HG03095 (cell line): ENCODE results near the gene EPHB1.

Experiments used
- ATAC-seq: cut with Tn5 transposase; IDR thresholded peaks from one replicate; pipeline ENCODE4 v1.9.1; 2021; ENCODE audit warnings: moderate library complexity; ENCODE audit not compliant: unreplicated experiment

The EPHB1 gene

DNA sequence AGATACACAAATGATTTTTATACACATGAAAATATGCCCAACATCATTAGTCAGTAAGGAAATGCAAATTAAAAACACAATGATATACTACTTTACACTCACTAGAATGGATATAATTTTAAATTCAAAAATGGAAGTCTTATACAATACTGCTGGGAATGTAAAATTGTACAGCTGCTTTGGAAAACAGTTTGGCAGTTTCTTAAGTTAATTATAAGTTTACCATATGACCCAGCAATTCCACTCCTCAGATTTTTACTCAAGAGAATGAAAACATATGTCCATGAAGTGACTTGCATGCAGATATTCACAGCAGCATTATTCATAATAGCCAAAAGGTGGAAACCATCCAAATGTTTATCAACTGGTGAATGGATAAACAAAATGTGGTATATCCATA lies 281.3 kb downstream of the EPHB1 start:
- no peak for ATAC-seq

DNA sequence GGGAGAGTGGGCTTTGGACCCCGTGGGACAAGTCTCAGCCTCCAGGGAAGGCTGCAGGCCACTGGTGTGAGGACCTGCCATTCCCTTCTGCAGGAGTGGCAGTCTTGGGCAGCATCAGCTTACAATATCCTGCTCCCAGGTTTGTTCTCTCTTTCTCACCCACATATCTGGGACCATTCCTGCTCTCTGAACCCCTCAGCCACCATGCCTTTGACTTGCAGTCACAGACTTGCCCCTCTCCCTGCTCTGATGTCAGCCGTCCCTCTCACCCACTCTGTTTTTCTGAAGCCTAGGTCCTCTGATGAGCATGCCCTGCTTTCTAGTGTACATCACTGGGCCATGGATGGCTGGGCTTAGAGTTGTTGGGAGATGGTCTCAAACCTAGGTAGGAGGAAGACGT lies 282.1 kb downstream of the EPHB1 start:
- ATAC-seq: no peak

DNA sequence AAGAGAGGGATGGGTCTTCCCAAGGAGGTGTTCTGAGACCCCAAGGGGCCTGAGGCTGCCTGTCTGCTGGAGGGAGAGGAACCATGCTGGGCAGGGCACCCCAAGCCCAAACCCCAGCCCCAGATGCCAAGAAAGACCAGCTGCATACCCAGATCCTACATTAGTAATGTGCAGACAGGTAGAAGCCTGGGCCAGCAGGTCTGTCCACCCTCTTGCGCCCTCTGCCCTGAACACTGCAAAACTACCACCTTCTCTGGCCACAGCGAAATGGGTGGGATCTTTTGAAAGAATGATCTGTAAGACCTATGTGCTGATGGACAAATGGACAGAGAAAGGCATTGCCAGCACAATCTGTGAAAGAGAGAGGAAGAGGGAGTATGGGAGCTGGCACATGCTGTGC lies 283.2 kb downstream of the EPHB1 start:
- ATAC-seq: no peak

DNA sequence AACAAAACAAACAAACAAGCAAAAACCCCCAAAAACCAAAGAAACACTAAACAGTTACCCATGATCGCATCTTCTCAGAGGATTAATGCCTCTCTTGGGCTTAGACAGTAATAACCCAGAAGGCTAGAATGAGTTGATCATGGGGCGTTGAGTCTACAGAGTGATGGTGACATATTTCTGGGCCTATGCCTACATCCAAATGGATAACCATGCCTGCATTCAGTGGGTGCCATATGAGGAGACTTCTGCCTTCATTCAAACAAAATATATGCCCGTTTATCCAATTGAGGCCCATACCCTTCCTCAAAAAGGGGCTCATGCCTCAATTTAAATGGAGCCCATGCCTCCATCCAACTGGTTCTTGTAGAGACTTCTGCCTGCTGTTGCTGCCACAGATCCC lies 284.0 kb downstream of the EPHB1 start:
- ATAC-seq: no peak

DNA sequence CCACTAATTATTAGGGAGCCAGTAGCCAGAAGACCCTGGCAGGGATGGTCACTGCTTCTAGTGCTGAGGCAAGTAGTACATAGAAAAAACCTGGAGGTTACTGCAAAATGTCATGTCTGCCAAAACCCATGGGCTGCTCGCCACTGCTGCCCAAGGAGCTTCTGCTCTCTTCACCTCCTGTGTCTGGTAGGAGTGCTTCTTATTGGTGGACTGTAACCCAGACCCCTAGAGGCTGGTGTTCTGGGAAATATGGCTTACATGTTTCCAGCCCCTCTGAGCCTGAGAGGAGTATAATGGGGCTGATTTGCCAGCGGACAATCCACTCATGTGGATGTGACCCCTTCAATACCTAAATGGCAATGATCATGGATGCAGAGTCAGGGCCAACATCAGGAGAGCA lies 286.4 kb downstream of the EPHB1 start:
- no peak for ATAC-seq

DNA sequence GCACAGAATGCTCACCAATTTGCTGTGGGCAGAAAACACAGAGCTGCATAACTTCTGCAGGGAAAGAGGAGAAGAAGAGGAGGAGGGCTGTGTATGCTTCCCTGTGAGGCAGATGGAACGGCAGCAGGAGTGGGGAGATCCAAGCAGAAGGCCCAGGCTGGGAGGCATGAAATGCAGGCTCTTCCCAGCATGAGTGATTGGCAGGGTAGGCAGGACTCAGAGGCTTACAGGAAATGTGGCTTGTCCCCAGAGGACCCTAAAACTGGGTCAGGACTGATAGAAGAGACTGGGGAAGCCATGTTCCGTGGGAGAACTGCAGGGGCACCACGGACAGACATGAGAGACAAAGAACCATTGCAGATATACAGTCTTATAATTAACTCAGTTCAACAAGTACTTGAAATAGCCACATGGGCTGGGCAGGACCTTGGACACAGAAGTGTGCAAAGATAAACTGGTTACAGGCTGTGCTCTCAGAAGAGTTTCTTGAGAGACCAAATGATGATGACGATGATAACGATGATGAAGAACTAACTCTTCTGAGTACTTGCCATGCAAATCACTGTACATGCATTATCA lies 286.9 kb downstream of the EPHB1 start:
- ATAC-seq: no peak

DNA sequence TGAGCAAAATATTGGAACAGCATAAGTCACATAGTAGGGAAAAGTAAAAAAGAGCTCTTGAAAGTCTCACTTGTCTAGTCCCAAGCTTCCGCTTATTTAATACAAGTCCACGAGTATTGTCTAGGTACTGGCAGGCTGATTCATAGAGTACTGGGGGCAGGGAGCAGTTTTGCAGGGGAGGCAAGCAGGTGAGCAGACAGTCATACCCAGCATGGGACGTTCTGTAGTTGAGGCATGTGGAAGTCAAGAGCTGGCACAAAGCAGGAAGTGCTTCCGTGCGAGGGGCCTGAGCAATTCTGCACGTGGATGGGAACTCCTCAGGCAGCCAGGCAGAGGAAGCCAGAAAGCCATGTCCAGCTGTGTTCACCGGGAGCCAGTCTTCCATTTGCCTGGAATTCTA lies 287.6 kb downstream of the EPHB1 start:
- ATAC-seq: no peak

DNA sequence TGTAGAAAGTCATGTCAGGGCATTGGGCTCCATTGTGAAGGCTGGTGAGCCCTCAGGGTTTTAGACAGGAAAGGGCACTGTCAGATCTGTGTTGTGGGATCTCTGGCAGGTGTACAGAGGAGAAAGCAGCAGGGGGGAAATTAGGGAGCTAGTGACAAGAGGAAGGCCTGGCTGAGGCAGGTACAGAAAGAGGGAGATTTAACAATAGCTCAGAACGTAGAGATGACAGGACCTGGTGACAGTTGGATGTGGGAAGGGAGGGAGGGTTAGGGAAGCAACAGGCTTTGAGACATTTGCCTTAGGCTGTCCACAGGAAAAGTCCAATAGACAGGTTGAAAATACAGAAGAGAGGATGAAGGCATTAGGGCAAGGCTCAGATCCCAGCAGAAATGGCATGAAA lies 288.1 kb downstream of the EPHB1 start:
- ATAC-seq: no peak

DNA sequence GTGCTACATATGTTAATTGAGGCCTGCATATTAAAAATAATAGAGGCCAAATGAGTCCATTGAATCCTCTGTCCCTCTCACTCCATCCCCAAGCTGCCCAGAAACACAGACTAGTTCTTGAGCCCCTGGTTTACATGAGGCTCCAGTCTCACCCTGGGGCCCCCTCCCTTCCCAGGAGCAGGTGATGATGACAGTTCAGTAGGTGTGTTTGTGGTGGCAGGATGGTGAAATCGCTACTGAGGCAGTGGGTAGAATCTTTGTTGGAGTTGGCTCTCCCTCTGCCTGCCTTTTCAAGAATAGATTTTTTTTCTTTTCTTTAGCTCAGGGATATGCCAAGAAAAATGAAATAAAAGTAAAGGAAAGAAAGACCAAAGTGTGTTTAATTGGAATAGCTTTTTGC lies 288.7 kb downstream of the EPHB1 start:
- no peak for ATAC-seq

DNA sequence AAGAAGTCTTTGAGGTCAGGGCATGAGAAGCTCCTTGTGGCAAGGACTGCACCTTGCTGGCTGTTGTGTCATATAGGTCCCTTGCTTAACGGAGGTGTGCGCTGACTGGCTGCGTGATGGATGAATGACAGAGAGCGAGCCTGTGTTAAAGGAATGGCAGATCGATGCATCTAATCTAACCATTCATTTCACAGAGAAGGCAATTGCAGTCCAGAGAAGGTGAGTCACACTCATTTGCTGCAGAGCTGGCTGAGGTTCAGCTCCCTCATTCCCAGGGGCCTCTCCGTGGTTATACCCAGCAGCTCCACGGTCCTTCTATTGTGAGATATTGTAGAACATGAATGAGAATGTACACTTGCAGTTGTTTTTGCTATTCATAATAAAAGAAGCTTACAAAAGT lies 289.3 kb downstream of the EPHB1 start:
- ATAC-seq: no peak

DNA sequence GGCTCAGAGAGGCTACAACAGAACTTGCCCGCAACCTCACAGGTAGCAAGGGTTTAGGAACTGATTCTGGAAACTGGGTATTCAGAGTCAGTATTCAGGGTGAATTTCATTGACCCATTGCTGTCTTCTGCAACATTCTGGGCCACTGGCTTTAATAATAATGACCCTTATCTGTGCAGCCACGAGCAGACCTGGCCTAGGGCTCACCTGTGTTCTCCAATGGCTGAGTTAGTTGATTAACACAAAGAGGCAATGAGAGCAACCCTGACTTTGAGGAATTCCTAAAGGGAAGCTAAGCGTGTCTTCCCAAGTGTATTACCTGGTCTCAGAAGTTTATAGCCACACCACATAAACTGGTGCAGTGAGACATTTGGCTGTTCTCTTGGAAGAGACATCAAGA lies 289.9 kb downstream of the EPHB1 start:
- no peak for ATAC-seq

DNA sequence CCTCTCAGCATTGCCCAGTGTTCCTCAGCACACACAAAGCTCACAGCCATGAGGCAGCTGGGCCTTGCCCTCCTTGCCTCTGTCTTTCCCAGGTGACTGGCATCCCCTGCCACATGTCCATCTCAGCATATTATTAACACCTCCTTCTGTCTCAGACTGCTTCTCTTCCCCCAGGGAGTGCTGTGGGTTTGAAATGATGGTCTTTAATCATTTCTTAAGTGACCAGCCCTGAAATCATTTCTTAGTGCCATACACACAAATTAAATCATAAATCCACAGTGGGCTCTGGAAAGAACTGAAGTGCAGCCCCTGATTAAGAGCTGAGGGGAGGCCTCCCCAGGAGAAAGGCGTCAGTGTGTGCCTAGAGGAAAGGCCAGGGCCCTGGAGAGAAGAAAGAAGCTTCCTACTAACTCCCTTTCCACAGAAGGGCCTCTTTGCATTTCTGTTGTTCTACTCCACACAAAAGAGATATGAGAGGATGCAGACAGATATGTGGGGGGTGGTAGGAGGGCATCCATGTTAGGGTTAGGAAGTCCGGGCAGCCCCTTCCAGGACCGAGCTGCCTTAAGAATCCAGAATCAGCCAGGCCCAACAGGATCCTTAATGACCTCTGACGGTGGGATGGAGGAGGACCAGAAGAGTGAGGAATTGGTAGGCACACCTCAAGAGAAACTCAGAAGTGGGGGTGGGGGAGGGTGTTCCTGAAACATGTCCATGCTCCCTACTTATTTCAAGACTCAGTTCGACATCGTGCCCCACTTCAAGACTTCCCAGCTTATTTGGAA lies 290.8 kb downstream of the EPHB1 start:
- ATAC-seq: no peak

DNA sequence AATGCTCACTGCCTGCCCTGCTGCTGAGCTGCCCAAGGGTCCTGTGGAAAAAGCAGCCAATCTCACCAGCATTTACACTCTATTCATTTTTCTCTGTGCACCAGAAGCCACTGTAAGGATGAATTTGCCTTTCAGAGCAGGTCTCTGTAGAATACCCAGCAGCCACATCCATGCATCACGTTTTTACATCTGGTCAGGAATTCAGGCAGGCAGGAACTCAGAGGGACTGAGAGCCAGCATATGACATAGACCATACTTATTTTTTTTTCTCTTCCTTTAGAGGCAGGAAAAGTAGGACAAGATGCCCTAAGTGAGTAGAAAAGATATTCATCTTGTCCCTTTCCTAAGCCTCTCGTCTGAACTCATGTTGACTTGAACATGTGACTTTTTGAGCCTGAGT lies 292.7 kb downstream of the EPHB1 start:
- ATAC-seq: no peak

DNA sequence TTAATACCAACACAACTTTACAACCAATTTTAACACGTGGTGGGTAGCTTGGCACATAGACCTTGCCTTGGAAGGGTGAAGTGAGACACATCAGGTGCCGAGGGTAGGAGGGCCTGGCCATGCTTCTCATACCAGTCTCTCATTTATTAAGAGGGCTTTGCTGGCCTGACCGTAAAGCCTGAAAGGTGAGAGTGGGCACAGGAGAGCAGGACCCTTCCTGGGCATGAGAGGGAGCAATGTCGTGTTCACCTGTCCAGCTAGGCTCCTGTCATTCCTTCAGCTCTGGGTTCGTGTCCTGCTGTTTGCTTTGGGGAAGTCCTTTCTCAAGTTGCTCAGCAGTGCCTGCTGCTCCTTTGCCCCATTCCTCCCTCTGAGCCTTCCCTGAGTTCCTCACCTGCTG lies 294.4 kb downstream of the EPHB1 start:
- ATAC-seq: no peak

DNA sequence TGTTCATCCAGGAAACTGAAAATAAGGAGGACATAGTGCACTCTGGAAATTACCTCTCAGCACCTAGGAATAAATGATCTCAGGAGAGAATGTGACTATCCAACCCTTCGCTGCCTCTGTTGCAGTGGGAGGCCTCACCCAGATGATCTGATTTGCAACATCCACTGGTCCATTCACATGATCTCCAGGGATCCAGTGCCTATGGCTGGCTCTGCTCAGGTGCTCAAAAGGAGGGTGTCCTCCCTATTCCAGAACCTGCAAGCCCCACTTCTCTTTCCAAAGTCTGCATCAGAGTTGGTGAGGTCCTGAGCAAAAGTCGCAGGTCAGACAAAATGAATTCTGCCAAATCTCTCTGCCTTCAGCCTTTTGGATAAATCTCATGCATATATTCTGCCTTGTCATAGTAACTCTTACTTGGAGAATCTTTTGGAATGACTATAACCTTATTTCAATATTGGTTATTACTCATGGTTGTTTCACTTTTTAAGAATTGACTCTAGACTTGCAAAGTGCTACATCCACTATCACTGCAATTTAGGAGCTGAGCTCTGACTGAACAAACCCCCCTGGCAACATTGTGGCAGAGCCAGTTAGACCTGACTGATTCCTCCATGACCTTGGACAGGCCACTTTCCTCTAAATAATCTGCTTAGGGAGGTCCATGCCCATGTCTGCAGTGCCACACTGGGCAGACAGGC lies 295.1 kb downstream of the EPHB1 start:
- ATAC-seq: no peak

DNA sequence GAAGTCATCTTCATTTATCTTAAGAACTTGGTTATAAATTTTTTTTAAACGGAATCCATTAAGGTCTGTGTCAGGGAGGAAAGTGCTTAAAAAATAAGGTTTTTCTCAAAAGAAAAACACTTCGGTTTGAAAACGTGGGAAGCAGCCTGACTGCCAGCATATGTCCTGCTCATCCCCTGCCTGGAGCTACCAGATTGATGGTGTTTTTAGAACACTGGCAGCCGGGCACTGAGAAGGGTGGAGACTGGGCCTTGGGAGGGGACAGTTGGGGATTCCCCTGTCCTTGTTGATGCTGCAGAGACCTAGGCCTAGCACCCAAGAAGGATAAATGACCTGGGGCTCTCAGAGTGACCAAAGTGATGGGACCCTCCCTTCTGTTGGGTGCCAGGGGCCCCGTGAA lies 296.9 kb downstream of the EPHB1 start:
- no peak for ATAC-seq

DNA sequence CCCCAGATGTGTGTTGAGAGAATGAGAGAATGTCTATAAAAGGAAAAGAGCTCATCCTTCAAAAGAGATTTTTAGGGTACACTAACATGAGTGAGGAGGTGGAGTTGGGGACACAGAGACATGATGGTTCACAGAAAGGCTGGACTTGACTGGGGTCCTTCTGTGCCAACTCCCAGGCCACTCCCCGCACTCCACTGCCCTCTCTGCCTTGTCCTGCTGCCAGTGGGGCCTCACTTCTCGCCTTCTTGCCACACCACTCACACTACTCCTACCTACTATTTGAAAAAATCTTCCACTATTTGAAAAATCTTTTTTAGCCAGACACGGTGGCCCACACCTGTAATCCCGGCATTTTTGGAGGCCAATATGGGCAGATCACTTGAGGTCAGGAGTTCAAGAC lies 298.1 kb downstream of the EPHB1 start:
- no peak for ATAC-seq

DNA sequence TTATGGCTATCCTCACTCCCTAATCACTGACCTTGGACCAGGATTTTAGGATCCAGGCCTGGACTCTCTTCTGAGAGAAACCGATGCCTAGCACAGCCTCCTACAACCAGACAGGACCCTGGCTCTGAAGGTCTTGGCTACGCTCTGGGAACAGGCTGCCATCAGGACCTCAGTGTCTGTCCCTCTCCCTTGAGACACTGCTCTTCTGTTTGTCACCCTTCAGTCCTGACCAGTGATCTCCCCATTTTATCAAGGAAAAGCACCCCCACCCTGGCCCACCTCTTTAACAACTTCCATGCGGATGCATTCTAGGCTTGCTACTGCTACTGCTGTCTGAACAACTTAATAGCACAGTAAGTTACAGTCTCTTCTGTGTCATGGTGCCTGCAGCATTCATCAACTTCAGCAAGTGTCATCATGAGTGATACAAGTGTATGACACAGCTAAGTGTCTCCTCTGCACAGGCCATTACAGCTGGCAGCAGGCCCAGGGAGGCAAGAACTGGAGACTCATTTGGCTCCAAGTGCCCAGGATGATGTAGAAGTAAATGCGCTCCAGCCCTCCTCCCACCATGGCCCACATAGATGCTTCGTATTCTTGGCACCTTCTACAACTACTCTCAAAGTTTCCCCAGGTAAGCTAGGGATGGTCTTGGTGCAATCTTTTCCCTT lies 302.4 kb downstream of the EPHB1 start:
- ATAC-seq: no peak

DNA sequence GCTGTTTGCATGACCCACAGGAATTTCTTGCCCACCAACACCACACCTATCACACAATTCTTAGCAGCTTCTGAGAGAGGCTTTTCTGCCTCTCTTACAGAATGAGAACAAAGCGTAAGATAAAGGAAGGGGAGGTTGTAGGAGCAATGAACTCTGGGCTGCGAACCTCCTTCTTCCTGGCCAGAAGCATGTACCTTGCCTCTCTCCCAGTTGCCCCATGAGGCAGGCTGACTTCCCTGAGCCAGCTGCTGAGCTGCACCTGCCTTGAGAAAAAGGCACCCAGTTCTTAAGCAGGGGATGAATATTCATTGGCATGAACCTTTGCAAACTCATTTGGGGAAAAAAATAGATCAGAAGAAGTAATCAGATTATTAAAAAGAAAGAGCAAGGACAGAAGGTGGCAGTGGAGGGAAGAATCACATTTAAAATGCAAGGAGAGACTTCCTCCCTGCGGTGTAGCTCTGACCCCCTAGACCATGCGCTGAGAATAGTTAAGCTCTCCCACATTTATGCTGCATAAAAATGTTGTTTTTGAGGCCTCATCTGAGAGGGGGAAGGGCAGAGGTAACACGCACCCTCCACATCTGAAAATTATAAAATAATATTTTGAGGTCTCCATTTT lies 304.8 kb downstream of the EPHB1 start:
- ATAC-seq: no peak

DNA sequence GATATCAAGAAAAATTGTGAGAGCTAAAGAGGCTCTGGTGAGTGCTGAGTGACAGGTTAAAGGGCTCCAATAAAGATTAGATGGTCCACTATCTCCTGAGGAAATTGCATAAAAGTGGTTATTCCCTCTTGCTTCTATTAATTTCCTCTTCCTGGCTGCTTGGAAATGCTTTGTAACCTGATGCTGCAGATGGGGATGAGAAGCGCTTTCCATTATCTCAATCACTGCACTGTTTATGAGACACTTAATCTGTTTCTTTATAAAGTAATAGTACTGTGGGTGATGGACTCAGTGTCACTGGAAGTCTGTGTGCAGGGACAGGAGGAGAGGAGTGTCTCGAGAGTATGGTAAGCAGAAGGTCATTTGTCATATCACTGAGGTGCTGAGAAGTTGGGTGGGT lies 305.3 kb downstream of the EPHB1 start:
- ATAC-seq: no peak

DNA sequence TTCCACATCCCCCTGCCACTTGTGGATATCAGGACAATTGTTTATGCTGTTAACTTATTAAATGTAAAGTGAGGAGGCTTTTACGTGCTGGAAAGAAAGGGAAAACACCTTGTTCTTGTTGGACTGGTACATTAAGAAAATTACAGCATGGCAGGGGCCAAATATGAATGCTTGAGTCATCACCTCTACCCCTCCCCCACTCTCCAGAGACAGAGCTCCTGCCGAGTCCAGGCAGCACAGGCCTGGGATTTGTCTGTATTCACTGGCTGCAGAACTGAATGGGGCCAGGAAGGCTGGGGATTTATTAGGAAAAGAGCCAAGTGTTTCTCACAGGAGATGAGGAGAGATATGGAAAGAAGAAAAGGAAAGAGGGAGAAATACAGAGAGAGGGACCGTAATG lies 308.9 kb downstream of the EPHB1 start:
- ATAC-seq: no peak
